Body of pancreas (tissue), 4 donors: ENCODE measurements around the gene DCAF7.

ENCODE experiments used
- CTCF ChIP-seq, 7 experiments: fragments of 450-650 bp in 4 of 7; fragments of 200-600 bp in 3 of 7; sonication (generic) in 3 of 7; IDR thresholded peaks; one replicate each; pipeline ENCODE4 v1.5.1; 2016 to 2019; ENCODE audit warnings: antibody characterized with exemption in 7 of 7
- POLR2A ChIP-seq, 3 donors: fragments of 450-650 bp; IDR thresholded peaks; one replicate each; pipeline ENCODE4 v1.6.1; 2016; ENCODE audit warnings: antibody characterized with exemption in 3 of 3, mild to moderate bottlenecking in 2 of 3

- TF ChIP-seq CTCF (IDR thresholded peaks at IDR 0.05) (no peak), POLR2A (IDR thresholded peaks at IDR 0.05) (no peak)
Observed at GRCh38 chr17:63542942-63543821, 7.1 kb upstream of the DCAF7 start.
